GM21526 (cell line): ENCODE data around the gene ZBTB32.

Source experiments
- ATAC-seq: cut with Tn5 transposase; IDR thresholded peaks from one replicate; pipeline ENCODE4 v1.9.1; 2021; ENCODE audit warnings: moderate library complexity; ENCODE audit not compliant: unreplicated experiment, low FRiP score

ZBTB32 gene

DNA sequence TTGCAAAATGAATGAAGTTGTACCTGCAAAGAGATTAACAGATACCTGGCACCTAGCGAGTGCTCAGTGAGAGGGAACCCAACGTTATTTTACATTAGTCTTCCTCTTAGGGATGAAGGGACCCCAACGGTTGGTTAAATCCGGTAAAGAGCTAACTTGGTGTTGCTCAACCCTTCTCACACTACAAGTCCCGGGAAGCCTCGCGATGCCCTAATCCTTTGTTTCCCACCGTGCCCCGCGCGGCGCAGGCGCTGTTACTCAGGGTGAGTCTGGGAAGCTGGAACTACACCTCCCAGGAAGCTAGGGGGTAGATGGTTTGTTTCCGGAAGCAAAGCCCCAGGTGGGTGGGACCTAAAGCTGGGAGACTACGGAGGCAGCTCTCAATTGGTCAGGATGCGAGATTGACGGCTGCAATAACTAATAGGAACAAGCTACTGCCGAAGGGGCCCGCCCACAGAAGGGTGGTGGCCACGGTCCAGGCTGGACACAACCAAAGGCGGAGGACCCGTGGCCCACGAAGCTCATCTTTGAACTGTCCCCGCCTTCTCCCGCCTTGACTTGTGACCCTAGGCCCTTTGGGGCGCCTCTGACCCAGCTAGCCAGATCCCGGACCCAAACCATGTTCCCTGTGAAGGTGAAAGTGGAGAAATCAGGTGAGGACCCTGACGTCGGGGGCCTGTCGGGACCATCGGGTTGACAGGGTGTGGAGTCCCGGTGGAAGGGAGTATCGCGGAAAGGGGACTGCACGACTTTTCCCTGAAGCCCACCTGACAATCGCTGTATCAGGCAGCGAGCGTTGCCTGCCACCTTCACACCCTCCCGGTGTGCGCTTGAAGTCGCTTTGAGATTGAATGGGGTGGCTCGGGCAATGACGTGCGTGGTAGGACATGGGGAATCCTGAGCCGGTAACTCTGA, 44.0 kb downstream of the ZBTB32 start, which contains the start of gene LIN37:
LIN37 (plus strand) TSS at position 471 of the 915 bp plus-strand sequence; CDS start at position 620, 149 bp downstream.
- peak; percentile 54 for ATAC-seq

DNA sequence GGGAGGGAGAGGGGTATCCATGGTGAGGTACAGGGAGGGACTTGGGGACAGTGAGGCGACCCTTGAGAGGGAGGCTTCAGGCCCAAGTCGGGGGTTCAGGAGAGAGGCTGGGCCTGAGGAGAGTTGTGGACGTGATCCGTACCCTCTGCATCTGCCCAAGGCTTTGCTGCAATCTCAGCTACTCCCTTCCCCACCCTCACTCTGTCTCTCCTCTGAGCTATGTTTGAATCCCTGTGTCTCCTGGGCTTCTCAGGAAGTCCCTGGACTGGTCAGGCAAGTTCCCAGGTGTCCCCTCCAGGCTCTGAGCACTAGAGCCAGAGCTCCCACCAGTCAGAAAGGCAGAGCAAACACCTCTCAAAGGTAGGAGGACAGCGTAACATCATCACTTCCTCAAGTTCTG, 45.8 kb downstream of the ZBTB32 start:
- ATAC-seq: no peak

DNA sequence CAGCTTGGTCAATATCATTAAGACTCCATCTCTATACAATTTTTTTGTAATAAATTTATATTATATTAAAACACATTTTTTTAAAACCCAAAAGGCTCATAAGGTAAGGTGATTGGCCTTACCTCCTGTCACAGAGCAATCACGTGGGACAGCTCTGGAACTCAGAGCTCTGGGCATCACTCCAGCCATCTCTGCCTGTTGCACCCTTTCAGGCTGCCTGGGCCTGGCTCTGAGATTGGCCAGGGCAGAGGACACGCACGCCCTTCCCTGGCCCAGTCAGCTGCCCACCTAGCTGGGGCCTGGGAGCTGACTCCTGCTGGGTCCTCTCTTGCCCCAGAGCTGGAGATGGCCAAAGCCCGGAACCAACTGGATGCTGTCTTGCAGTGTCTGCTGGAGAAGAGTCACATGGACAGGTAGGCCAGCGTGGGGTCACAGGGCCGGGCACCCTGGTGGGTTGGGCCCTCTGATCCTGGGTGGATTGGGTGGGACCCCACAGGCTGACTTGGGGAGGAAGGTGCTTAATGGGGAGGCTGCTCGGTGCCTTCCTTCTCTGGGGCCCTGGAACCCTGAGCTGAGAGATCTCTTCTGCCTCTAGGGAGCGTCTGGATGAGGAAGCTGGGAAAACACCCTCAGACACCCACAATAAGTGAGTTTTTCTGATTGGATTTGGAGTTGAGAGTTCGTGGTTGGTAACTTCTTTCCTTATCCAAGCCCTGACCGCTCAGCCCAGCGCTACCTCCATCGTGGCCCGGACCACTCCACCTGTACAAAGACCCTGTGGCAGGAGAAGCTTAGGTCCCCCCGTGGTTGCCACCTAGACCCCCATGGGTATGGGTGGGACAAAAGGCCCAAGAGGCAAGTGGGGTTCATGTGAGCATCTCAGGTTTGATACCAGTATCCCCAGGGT, 47.7 kb downstream of the ZBTB32 start:
- no peak for ATAC-seq

DNA sequence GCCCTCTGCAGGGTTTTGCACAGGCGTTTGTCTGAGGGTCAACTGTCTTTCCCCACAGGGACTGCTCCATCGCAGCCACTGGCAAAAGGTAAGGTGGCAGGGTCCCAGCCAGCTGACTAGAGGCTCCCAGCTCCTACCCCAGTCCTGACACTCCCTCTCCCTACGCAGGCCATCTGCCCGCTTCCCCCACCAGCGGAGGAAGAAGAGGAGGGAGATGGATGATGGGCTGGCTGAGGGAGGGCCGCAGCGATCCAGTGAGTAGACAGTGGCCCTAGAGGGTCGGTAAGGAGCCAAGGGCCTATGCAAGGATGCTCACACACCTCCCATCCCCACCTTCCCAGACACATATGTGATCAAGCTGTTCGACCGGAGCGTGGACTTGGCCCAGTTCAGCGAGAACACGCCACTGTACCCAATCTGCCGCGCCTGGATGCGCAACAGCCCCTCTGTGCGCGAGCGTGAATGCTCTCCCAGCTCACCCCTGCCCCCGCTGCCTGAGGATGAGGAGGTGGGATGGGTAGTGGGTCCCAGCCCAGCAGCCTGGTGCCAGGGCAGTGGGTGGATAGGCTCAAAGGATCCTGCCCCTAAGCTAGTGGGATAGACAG, 48.5 kb downstream of the ZBTB32 start:
- ATAC-seq: no peak

DNA sequence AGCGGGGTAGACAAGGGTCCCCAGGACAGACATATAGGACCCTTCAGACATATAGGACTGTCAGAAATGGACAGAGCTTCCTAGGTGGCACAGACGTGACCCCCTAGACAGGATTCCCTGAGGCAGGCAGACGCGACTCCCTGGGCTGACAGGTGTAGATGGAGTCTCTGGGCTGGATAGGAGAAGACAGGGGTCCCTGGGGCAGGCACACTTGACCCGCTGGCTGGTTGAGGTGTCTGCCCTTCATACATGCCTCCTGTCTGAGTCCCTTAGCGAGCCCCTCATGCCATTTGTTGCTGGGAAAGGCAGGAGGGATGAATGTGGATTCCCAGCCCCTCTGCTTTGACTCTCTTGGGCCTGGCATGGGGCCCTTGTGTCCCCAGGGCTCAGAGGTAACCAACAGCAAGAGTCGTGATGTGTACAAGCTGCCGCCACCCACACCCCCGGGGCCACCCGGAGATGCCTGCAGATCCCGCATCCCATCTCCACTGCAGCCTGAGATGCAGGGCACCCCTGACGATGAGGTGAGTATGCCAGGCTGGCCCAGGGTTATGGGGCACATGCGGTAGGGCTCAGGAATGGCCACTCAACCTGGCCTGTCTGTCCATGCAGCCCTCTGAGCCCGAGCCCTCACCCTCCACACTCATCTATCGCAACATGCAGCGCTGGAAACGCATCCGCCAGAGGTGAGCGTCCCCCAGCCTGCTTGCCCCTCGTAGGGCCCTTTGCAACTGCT, 49.4 kb downstream of the ZBTB32 start:
- no peak for ATAC-seq

DNA sequence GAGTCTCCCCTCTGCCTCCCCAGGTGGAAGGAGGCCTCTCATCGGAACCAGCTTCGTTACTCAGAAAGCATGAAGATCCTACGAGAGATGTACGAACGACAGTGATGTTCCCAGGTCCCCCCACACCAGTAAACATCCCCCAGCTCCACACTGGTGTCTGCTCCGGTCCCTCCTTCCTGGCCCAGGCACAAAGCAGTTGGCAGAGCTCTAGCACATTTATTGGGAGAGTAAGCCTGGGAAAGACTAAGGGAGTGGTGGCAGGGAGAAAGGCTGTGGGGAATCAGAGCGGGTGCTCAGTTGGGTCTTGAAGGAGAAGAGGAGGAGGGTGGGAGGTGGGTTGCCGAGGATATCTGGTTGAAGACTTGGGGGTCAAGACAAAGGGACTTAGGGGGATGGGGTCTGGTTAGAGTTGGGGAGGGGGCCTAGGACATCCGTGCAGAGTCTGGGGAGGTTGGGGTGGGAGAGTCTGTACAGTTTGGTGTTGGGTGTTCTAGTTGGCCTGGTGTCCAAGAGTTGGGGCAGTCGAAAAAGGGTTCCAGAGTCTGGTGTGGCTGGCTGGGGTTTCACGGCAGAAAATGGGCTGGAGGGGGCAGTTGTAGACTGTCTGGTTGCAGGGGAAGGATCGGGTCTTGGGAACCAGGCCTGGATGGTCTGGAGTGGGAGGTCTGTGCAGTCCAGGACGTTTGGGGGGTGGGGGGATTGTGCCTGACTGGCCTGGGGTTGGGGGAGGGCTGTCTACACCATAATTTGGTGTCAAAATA, 50.2 kb downstream of the ZBTB32 start:
- ATAC-seq: no peak

DNA sequence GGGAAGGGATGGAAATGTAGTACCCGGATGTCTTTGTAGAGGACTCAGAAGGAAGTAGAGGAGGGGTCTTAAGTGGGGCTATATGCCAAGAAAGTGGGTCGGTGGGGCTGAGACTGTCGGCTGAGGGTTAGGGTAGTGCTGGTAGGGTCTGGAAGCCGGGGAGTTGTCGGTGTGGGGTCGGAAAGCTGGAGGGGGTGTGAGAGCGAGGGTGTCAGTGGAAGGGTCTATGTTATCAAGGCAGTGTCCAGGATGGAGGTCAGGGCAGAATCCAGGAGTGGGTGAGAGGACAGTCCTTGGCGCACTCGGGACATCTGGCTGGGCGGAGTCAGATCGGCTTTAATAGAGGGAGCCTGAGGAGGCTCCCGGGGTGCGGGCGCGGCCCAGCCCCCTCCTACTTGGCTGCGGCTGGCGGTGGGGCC, 50.8 kb downstream of the ZBTB32 start:
- ATAC-seq: no peak

DNA sequence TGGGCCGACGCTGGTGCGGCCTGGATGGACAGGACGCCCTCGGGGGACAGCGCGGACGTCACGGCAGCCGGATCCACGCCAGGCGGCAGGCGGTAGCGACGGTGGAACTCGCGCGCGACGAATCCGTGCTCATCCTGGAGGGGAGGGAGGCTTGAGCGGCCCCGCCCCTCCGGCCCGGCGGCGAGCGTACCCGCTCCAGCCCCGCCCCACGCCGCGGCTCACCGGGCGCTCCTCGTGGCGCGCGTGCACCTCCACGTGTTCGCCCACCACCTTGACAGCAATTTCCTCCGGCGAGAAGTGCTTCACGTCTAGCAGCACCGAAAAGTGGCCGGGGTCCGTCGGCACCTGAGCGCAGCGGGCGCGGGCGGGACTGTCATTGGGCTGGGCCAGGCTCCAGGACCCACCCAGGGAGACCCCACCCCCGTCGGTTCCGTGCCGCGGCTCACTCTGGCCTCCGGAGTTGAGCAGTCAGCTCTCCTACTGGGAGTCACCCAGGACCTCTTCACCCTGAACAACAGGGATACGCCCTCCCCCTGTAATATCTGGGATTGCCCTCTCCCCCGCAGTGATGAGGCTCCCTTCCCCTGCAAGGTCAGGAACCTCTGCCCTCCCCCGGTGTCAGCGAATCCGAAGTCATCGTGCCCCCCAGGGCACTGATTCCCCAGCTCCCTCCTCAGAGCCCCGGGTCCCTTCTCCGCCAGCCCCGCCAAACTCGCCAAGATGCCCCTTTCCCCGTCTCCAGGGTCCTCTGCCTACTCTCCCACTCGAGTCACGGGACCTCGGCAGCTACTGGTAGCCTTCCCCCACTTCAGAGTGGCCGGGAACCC, 51.4 kb downstream of the ZBTB32 start:
- no peak for ATAC-seq

DNA sequence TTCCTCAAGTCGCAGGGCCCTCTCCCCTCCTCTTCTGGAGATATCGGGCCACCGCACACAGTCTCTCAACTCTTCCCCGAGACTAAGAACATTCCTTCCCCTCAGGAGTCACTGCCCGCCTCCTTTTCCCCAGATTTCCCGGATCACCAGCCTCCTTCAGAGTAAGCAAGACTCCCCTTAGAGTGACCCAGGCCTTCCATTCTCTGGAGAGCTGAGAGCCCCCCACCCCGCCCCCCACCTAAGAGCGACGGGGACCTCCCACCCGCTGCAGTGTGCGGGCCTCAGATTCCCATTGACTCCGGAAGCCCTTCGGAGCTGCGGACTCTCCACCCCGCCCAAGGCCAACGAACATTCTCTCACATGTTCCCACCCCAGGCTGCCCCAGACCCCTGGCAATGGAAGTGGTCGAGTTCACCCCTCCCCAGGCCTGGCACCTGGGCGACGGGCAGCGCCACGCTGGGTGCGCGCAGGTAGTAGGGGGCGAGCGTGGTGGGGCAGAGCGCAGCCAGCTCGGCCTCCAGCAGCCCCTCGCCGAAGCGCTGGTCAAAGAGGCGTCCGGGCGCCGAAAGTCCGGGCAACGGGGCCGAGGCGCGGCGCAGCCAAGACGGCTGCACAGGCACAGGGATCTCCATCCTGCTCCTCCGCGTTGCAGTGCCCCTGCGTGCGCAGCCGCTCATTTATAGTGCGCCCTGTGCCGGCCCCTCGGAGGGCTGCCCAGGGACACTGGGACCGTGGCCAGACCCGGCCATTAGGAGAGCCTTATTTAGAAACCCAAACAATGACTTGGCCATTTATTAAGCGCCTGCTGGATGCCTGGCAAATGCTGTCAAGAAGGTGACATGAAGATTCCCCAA, 52.2 kb downstream of the ZBTB32 start, which contains the start of gene HSPB6:
HSPB6 (minus strand) TSS at position 653 of the 854 bp plus-strand sequence; CDS start at position 632, 21 bp downstream.
- ATAC-seq: no peak

DNA sequence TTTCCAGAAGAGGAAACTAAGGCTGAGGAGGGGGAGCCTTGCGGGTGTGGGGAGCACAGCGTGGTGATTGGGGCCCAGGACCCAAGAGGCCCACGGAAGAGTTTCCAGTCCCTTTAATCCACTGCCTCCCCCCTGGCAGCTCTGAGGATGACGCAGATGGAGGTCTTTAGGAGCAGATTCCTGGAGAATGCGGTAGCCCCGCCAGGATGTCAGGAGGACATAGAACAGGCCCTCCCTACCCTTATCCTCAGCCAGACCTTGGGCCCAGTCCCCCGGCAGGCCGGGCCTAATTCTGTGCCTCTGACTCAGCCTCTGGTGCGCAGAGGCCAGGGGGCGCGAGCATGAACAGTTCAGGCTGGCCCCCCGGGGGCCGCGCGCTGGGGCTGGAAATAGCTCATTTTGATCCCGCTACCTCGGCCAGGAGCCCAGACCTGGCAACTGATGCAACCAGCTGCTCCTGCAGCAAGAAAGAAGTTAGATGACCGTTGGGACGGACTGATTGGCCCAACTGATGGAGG, 52.9 kb downstream of the ZBTB32 start:
- ATAC-seq: no peak

DNA sequence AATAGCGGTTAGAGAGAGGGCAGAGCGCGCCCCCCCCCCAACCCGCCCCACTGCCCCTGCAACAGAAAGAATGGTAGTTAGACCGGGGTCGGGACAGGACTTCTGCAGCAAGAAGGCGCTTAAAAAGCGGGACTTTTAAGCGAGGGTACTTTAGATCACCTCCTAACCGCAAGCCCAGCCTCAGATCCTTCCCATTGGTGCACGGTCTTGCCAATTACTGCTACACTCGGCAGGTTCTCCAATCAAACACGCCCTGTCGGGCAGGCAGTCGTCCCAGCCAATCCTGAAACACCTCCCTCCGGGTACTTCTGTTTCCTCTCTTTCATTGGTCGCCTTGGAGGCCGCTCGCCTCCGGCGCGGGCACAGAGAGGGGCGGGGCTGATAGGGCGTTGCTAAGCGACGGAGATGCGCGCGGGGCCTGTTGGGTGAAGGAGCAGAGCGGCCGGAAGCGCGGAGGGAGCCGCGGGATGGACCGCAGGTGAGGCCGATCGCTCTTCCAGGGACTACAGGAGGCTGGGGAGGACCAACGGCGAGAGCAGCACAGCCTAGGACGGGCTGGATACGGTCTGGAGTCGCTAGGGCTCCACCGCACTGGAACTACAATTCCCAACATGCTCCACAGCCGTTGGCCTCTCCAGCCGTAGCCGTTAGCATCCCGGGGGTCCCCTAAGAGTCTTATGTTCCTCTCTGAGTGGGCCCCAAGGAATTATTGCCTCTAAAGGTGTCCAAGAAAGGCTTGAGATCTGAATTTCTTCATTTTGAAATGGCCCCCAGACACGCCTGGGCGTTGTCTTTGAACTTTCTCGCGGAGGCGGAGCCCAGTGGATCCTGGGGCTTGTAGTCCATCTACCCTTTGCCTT, 53.6 kb downstream of the ZBTB32 start, which contains the start of gene PROSER3:
PROSER3 (plus strand) TSS at position 428 of the 860 bp plus-strand sequence; CDS start at position 468, 40 bp downstream.
- ATAC-seq: peak; percentile 83

DNA sequence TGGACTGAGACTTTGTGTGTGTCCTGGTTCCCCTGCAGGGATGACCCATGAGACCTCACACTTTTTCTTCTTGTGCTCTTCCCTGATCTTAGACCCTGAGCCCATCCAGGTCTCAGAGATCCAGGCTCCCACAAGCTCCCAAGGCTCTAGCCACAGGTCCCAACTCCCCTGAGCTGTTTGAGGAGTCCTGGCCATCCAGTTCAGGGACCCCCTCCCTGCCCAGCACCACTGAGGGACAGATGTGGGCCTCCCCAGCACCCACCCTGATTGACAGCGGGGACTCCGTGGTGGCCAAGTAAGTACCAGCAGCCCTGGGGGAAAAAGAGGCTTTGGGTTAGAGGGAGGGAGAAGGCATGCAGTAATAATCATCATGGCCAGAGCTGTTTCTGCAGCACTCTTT, 55.3 kb downstream of the ZBTB32 start:
- ATAC-seq: no peak

DNA sequence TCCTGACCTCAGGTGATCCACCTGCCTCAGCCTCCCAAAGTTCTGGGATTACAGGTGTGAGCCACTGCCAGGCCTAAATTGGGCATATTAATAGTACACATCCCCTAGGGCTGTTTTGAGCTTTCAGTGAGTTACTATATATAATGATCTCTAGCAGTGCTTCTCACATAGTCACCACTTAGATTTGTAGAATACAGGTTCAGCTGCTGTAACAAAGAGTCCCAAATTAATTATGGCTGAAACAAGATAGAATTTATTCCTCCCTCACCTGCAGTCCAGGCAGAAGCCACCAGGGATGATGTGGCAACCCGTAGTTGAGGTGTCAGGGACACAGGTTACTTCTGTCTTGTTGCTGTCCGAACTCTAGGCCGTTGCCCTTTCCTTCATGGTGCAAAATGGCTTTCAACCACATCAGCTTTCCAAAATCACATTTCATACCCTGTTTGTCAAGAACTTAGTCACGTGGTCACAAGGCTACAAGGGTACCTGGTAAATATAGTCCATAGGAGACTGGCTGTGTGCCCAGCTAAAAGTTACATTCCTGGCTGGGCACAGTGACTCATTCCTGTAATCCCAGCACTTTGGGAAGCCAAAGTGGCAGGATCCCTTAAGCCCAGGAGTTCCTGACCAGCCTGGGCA, 56.5 kb downstream of the ZBTB32 start:
- no peak for ATAC-seq

DNA sequence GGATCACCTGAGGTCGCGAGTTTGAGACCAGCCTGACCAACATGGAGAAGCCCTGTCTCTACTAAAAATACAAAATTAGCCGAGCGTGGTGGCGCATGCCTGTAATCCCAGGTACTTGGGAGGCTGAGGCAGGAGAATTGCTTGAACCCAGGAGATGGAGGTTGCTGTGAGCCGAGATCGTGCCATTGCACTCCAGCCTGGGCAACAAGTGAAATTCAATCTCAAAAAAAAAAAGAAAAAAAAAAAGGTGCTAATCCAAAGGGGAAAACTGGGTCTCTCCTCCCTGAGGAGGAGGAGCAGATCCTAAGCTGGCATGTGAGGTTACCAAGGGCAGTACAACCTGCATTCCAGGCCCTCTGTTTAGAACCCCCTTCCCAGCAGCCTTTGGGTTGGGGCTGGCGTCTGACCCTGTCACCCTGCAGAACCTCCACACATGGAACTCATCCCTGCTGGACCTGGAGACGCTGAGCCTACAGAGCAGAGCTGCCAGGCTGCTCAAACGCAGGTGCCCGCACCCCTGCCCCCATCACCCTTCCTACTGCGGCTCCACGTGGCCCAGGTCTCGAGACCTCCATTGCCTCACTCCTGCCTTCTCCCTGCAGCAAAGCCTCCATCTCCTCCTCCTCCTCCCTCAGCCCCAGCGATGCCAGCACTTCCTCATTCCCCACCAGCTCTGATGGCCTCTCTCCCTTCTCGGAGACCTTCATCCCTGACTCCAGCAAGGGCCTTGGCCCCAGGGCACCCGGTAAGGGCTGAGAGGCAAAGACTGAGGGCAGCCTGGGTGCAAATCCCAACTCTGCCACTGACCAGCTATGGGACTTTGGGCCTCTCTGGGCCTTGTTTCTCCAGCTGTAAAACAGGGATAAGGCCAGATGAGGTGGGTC, 60.3 kb downstream of the ZBTB32 start:
- ATAC-seq: no peak
